ENCODE data around the gene PPTC7. TPM values are rescaled to one million over a fixed set of nuclear protein-coding genes. Genes with fewer than 3 reads are reported as not detected.
"Not testable (repeated sequence)": the region's sequence is repeated elsewhere in the genome, so short reads cannot be mapped to it uniquely, and the experiment has no call there.

Gene PPTC7
- total RNA-seq, 1 donor from 2014 or later = 13.7 TPM

GRCh38 chr12:110602085-110602814 lies 19.1 kb upstream of the PPTC7 start:
- H3K27me3 Mint-ChIP-seq; H3K4me1 Mint-ChIP-seq (ENCODE audit: low read depth); H3K4me3 Mint-ChIP-seq (ENCODE audit: low read depth); H3K9me3 Mint-ChIP-seq (ENCODE audit: low read depth); H3K36me3 Mint-ChIP-seq (ENCODE audit: insufficient read depth); DNase-seq (ENCODE audit: low spot score, unreplicated experiment): not testable (repeated sequence)
- TF ChIP-seq, protein P1, sequence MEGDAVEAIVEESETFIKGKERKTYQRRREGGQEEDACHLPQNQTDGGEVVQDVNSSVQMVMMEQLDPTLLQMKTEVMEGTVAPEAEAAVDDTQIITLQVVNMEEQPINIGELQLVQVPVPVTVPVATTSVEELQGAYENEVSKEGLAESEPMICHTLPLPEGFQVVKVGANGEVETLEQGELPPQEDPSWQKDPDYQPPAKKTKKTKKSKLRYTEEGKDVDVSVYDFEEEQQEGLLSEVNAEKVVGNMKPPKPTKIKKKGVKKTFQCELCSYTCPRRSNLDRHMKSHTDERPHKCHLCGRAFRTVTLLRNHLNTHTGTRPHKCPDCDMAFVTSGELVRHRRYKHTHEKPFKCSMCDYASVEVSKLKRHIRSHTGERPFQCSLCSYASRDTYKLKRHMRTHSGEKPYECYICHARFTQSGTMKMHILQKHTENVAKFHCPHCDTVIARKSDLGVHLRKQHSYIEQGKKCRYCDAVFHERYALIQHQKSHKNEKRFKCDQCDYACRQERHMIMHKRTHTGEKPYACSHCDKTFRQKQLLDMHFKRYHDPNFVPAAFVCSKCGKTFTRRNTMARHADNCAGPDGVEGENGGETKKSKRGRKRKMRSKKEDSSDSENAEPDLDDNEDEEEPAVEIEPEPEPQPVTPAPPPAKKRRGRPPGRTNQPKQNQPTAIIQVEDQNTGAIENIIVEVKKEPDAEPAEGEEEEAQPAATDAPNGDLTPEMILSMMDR (IDR thresholded peaks at IDR 0.05; ENCODE audit: unreplicated experiment) = peak; percentile 78
- peak overlapping the region; percentile 39 for H3K27ac Mint-ChIP-seq

DNA sequence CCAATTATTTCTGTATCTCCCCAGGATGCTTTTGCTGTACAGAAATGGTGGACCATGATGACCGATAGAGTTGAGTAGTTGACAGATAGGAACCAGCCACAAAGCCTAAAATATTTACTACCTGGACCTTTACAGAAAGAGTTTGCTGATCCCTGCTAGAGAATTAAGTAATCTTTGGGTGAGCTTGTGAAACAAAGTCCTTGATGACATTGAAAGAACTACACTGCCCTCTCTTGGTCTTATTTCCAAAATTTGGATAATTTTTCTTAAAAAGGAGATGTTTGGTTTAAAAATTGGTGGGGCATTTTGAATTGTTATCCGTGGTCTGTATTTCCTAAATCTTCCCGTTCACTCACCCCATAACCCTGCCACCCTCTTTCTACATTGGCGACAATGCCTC lies 17.1 kb upstream of the PPTC7 start:
- Mint-ChIP-seq H3K27me3 (no peaks in the 10 kb centered on the region), H3K36me3 (ENCODE audit: insufficient read depth) (no peaks in the 10 kb centered on the region), H3K4me3 (ENCODE audit: low read depth) (no peak overlapping the region), H3K27ac (no peak overlapping the region), H3K9me3 (ENCODE audit: low read depth) (no peaks in the 10 kb centered on the region), H3K4me1 (ENCODE audit: low read depth) (no peaks in the 10 kb centered on the region)
- no peak for DNase-seq (ENCODE audit: low spot score, unreplicated experiment)
- TF ChIP-seq, protein P1 (IDR thresholded peaks at IDR 0.05; ENCODE audit: unreplicated experiment) = peak; percentile 35

GRCh38 chr12:110599334-110599733 lies 16.2 kb upstream of the PPTC7 start:
- Mint-ChIP-seq H3K4me3 (ENCODE audit: low read depth) (no peak overlapping the region), H3K27me3 (no peaks in the 10 kb centered on the region), H3K36me3 (ENCODE audit: insufficient read depth) (no peaks in the 10 kb centered on the region), H3K9me3 (ENCODE audit: low read depth) (no peaks in the 10 kb centered on the region), H3K4me1 (ENCODE audit: low read depth) (no peaks in the 10 kb centered on the region), H3K27ac (no peak overlapping the region)
- TF ChIP-seq, protein P1 (IDR thresholded peaks at IDR 0.05; ENCODE audit: unreplicated experiment) = no peak
- no peak for DNase-seq (ENCODE audit: low spot score, unreplicated experiment)

GRCh38 chr12:110597885-110598284 lies 14.8 kb upstream of the PPTC7 start:
- H3K27me3 Mint-ChIP-seq = no peaks in the 10 kb centered on the region
- no peaks in the 10 kb centered on the region for H3K9me3 Mint-ChIP-seq (ENCODE audit: low read depth)
- H3K4me3 Mint-ChIP-seq (ENCODE audit: low read depth) = no peak overlapping the region
- no peak overlapping the region for H3K27ac Mint-ChIP-seq
- no peaks in the 10 kb centered on the region for H3K36me3 Mint-ChIP-seq (ENCODE audit: insufficient read depth)
- H3K4me1 Mint-ChIP-seq (ENCODE audit: low read depth) = no peaks in the 10 kb centered on the region
- TF ChIP-seq, protein P1 (IDR thresholded peaks at IDR 0.05; ENCODE audit: unreplicated experiment) = no peak
- DNase-seq (ENCODE audit: low spot score, unreplicated experiment) = no peak

GRCh38 chr12:110592919-110593318 lies 9.8 kb upstream of the PPTC7 start:
- H3K4me3 Mint-ChIP-seq (ENCODE audit: low read depth); H3K36me3 Mint-ChIP-seq (ENCODE audit: insufficient read depth); H3K9me3 Mint-ChIP-seq (ENCODE audit: low read depth); H3K27me3 Mint-ChIP-seq; H3K27ac Mint-ChIP-seq; DNase-seq (ENCODE audit: low spot score, unreplicated experiment): not testable (repeated sequence)
- H3K4me1 Mint-ChIP-seq (ENCODE audit: low read depth) = peaks cover 12% of the 10 kb centered on the region

DNA sequence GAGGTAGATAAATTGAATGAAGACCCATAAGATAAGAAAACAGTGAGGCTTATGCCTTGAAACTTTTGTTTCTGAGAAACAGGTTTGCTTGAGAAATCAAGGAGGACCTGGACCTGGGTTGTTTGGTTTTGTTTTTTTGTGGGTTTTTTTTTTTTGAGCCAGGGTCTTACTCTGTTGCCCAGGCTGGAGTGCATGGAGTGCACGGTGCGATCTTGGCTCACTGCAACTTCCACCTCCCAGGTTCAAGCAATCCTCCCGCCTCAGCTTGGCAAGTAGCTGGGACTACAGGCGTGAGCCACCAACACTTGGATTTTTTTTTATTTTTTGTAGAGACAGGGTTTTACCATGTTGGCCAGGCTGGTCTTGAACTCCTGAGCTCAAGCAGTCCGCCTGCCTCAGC lies 9.0 kb upstream of the PPTC7 start:
- peak overlapping the region; percentile 41 for H3K27ac Mint-ChIP-seq
- peaks cover 12% of the 10 kb centered on the region for H3K4me1 Mint-ChIP-seq (ENCODE audit: low read depth)
- no peaks in the 10 kb centered on the region for H3K36me3 Mint-ChIP-seq (ENCODE audit: insufficient read depth)
- no peaks in the 10 kb centered on the region for H3K9me3 Mint-ChIP-seq (ENCODE audit: low read depth)
- TF ChIP-seq, protein P1 (IDR thresholded peaks at IDR 0.05; ENCODE audit: unreplicated experiment) = no peak
- H3K4me3 Mint-ChIP-seq (ENCODE audit: low read depth) = no peak overlapping the region
- DNase-seq (ENCODE audit: low spot score, unreplicated experiment) = no peak
- no peaks in the 10 kb centered on the region for H3K27me3 Mint-ChIP-seq

All from progenitor cell of endocrine pancreas (in vitro differentiated cells).